SJCRH30 (cell line): ENCODE measurements around the gene SSTR5. TPM values are rescaled to one million over a fixed set of nuclear protein-coding genes. Genes with fewer than 3 reads are reported as not detected.

Source experiments
- DNase-seq, 2 experiments: peaks; one replicate each; pipeline ENCODE4 v3.0.0-alpha.2; 2015 to 2020
- H3K27ac ChIP-seq: fragments of 250-450 bp; sonication (Bioruptor Pico); 2 replicates; pipeline ENCODE4 v1.5.1; 2020; ENCODE audit warnings: mild to moderate bottlenecking, moderate library complexity
- H3K27me3 ChIP-seq: fragments of 250-450 bp; sonication (Bioruptor Pico); 2 replicates; pipeline ENCODE4 v1.5.1; 2020; ENCODE audit warnings: mild to moderate bottlenecking, moderate library complexity
- H3K36me3 ChIP-seq: fragments of 250-450 bp; sonication (Bioruptor Pico); 2 replicates; pipeline ENCODE4 v1.5.1; 2020; ENCODE audit warnings: mild to moderate bottlenecking, moderate library complexity
- H3K4me1 ChIP-seq: fragments of 250-450 bp; sonication (Bioruptor Pico); 2 replicates; pipeline ENCODE4 v1.5.1; 2020; ENCODE audit warnings: mild to moderate bottlenecking, moderate library complexity
- H3K4me3 ChIP-seq: fragments of 250-450 bp; sonication (Bioruptor Pico); 2 replicates; pipeline ENCODE4 v1.5.1; 2020; ENCODE audit warnings: mild to moderate bottlenecking, moderate library complexity
- H3K9me3 ChIP-seq: fragments of 250-450 bp; sonication (Bioruptor Pico); replicated peaks from 2 replicates; pipeline ENCODE4 v1.5.1; 2020; ENCODE audit warnings: mild to moderate bottlenecking, moderate library complexity
- total RNA-seq: library from RNA; depleted of rRNA; stranded (reverse); fragments of >200 nt; shearing (Covaris generic); gene quantifications from 2 replicates; pipeline ENCODE4 v1.2.3, GENCODE V29; 2014; rRNA removed

SSTR5 gene
- total RNA-seq, 1 experiment from 2014 or later = 3.7 TPM

- H3K27me3 ChIP-seq = peaks cover 39% of the 10 kb centered on the region
Measured at GRCh38 chr16:1126044-1126443, 53.5 kb downstream of the SSTR5 start.

GRCh38 chr16:1126586-1126985, 54.0 kb downstream of the SSTR5 start:
- Histone ChIP-seq H3K4me3 (no peak overlapping the region), H3K9me3 (no peaks in the 10 kb centered on the region), H3K27me3 (peaks cover 37% of the 10 kb centered on the region), H3K27ac (no peak overlapping the region), H3K4me1 (no peaks in the 10 kb centered on the region; the same call in 1 of the 2 replicates), H3K36me3 (no peaks in the 10 kb centered on the region)
- no peak for DNase-seq

More at GRCh38 chr16:1126044-1126443, 53.5 kb downstream of the SSTR5 start:
- H3K4me3 ChIP-seq = no peak overlapping the region
- no peak overlapping the region for H3K27ac ChIP-seq
- no peaks in the 10 kb centered on the region for H3K9me3 ChIP-seq
- no peaks in the 10 kb centered on the region; the same call in 1 of the 2 replicates for H3K4me1 ChIP-seq
- DNase-seq = no peak
- no peaks in the 10 kb centered on the region for H3K36me3 ChIP-seq

- H3K9me3 ChIP-seq = no peaks in the 10 kb centered on the region
- no peak overlapping the region for H3K4me3 ChIP-seq
- DNase-seq = no peak
- H3K36me3 ChIP-seq = no peaks in the 10 kb centered on the region
- H3K27me3 ChIP-seq = peaks cover 33% of the 10 kb centered on the region
- H3K27ac ChIP-seq = no peak overlapping the region
- H3K4me1 ChIP-seq = no peaks in the 10 kb centered on the region; the same call in 1 of the 2 replicates
Measured at GRCh38 chr16:1127101-1127500, 54.6 kb downstream of the SSTR5 start.

GRCh38 chr16:1127971-1128715, 55.6 kb downstream of the SSTR5 start:
- Histone ChIP-seq H3K27ac (no peak overlapping the region), H3K27me3 (peaks cover 37% of the 10 kb centered on the region), H3K4me3 (no peak overlapping the region)

GRCh38 chr16:1129106-1129960, 56.8 kb downstream of the SSTR5 start:
- H3K9me3 ChIP-seq = no peaks in the 10 kb centered on the region
- no peak for DNase-seq
- H3K27me3 ChIP-seq = peaks cover 37% of the 10 kb centered on the region
- no peak overlapping the region for H3K27ac ChIP-seq
- no peaks in the 10 kb centered on the region; the same call in 1 of the 2 replicates for H3K4me1 ChIP-seq
- no peaks in the 10 kb centered on the region for H3K36me3 ChIP-seq
- no peak overlapping the region for H3K4me3 ChIP-seq

More at GRCh38 chr16:1127971-1128715, 55.6 kb downstream of the SSTR5 start:
- Histone ChIP-seq H3K9me3 (no peaks in the 10 kb centered on the region), H3K4me1 (no peaks in the 10 kb centered on the region; the same call in 1 of the 2 replicates), H3K36me3 (no peaks in the 10 kb centered on the region)
- DNase-seq = no peak

GRCh38 chr16:1130382-1130781, 57.8 kb downstream of the SSTR5 start:
- no peak for DNase-seq
- no peaks in the 10 kb centered on the region; the same call in 1 of the 2 replicates for H3K4me1 ChIP-seq
- H3K36me3 ChIP-seq = no peaks in the 10 kb centered on the region
- H3K27ac ChIP-seq = no peak overlapping the region
- no peaks in the 10 kb centered on the region for H3K9me3 ChIP-seq
- H3K27me3 ChIP-seq = peaks cover 27% of the 10 kb centered on the region
- no peak overlapping the region for H3K4me3 ChIP-seq

Other genes with a start within 250 kb of the SSTR5 start
- gene LMF1, start 101.8 kb upstream of the SSTR5 start, total RNA-seq = 2.3 and 2.7 TPM in 2 replicates
- gene SOX8, start 91.0 kb upstream of the SSTR5 start, total RNA-seq = 141 and 144 TPM in 2 replicates
- not detected in 2 replicates for gene C1QTNF8, start 23.5 kb downstream of the SSTR5 start, total RNA-seq
- gene CACNA1H, start 80.4 kb downstream of the SSTR5 start, total RNA-seq = 1.4 and 1.7 TPM in 2 replicates
- gene TPSG1, start 152.5 kb downstream of the SSTR5 start, total RNA-seq = not detected in 2 replicates
- not detected in 2 replicates for gene TPSB2, start 157.4 kb downstream of the SSTR5 start, total RNA-seq
- gene TPSAB1, start 168.0 kb downstream of the SSTR5 start, total RNA-seq = not detected in 2 replicates
- gene TPSD1, start 183.3 kb downstream of the SSTR5 start, total RNA-seq = not detected in 2 replicates
- gene UBE2I, start 236.9 kb downstream of the SSTR5 start, total RNA-seq = 163 and 181 TPM in 2 replicates